SK-N-SH treated with all-trans-retinoic acid at 6 μM for 48 hours (cell line): ENCODE results near the gene NUCB1.

Source experiments
- ARNTL ChIP-seq: fragments of 450-650 bp; formaldehyde crosslinking; IDR thresholded peaks from 2 replicates; pipeline ENCODE4 v1.5.0; 2020; ENCODE audit warnings: low read depth, mild to moderate bottlenecking, moderate library complexity, borderline replicate concordance
- BACH2 ChIP-seq: fragments of 250-450 bp; sonication (Bioruptor Pico); IDR thresholded peaks from 2 replicates; pipeline ENCODE4 v1.9.0; 2021; ENCODE audit warnings: mild to moderate bottlenecking, borderline replicate concordance
- ISL1 ChIP-seq: fragments of 250-450 bp; sonication (Bioruptor Pico); IDR thresholded peaks from 2 replicates; pipeline ENCODE4 v2.1.2; 2022; ENCODE audit warnings: mild to moderate bottlenecking, moderate library complexity
- OSR1 ChIP-seq: fragments of 250-450 bp; sonication (Bioruptor Pico); IDR thresholded peaks from 2 replicates; pipeline ENCODE4 v1.8.0; 2022; ENCODE audit warnings: moderate library complexity, mild to moderate bottlenecking, inconsistent platforms
- PPARA ChIP-seq: fragments of 250-450 bp; sonication (Bioruptor Pico); IDR thresholded peaks from 2 replicates; pipeline ENCODE4 v1.5.0; 2020; ENCODE audit warnings: mild to moderate bottlenecking, borderline replicate concordance
- RARB ChIP-seq: fragments of 250-450 bp; sonication (Bioruptor Pico); IDR thresholded peaks from 2 replicates; pipeline ENCODE4 v1.8.0; 2021; ENCODE audit warnings: mild to moderate bottlenecking, moderate library complexity
- SNAI2 ChIP-seq: fragments of 250-450 bp; sonication (Bioruptor Pico); IDR thresholded peaks from 2 replicates; pipeline ENCODE4 v1.5.0; 2020; ENCODE audit warnings: mild to moderate bottlenecking, moderate library complexity
- ZFP3 ChIP-seq: fragments of 250-450 bp; sonication (Bioruptor Pico); IDR thresholded peaks from 2 replicates; pipeline ENCODE4 v1.5.0; 2020; ENCODE audit warnings: mild to moderate bottlenecking, moderate library complexity
- ZNF565 ChIP-seq: fragments of 450-650 bp; formaldehyde crosslinking; conservative IDR thresholded peaks from 2 replicates; pipeline ENCODE4 v1.5.0; 2020; ENCODE audit warnings: low read depth, mild to moderate bottlenecking, moderate library complexity
- ZNF8 ChIP-seq: fragments of 450-650 bp; formaldehyde crosslinking; IDR thresholded peaks from 2 replicates; pipeline ENCODE4 v1.5.0; 2020; ENCODE audit warnings: mild to moderate bottlenecking, moderate library complexity
- TF ChIP-seq, protein P1 (sequence below): fragments of 250-450 bp; sonication (Bioruptor Pico); IDR thresholded peaks from 2 replicates; pipeline ENCODE4 v1.8.0; 2020; ENCODE audit warnings: mild to moderate bottlenecking, moderate library complexity, borderline replicate concordance
- TF ChIP-seq, protein P2 (sequence below): fragments of 250-450 bp; sonication (Bioruptor Pico); IDR thresholded peaks from 2 replicates; pipeline ENCODE4 v1.5.0; 2020; ENCODE audit warnings: mild to moderate bottlenecking, moderate library complexity
- TF ChIP-seq, protein P3 (sequence below): fragments of 250-450 bp; sonication (Bioruptor Pico); IDR thresholded peaks from 2 replicates; pipeline ENCODE4 v1.5.1; 2021; ENCODE audit warnings: mild to moderate bottlenecking, moderate library complexity
- TF ChIP-seq, protein P4 (sequence below): fragments of 250-450 bp; sonication (Bioruptor Pico); IDR thresholded peaks from 2 replicates; pipeline ENCODE4 v1.5.1; 2020; ENCODE audit warnings: low read depth, mild to moderate bottlenecking, moderate library complexity

DNA sequence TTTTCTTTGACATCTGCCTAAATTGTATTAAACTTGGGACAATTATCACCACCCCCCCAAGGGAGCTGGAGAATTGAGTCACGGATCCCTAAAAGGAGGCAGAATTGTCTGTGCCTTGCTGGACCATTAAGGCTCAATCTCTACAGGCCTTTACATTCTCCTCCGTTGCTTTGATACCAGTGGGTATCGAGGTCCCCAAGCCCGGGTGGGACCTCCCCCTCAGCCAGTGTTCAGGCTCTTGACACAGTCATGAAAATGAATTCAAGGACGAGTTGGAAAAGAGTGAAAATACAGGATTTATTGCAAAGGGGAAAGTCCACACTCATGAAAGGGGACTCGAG is 22.3 kb upstream of the NUCB1 start:
- TF ChIP-seq, protein P1, sequence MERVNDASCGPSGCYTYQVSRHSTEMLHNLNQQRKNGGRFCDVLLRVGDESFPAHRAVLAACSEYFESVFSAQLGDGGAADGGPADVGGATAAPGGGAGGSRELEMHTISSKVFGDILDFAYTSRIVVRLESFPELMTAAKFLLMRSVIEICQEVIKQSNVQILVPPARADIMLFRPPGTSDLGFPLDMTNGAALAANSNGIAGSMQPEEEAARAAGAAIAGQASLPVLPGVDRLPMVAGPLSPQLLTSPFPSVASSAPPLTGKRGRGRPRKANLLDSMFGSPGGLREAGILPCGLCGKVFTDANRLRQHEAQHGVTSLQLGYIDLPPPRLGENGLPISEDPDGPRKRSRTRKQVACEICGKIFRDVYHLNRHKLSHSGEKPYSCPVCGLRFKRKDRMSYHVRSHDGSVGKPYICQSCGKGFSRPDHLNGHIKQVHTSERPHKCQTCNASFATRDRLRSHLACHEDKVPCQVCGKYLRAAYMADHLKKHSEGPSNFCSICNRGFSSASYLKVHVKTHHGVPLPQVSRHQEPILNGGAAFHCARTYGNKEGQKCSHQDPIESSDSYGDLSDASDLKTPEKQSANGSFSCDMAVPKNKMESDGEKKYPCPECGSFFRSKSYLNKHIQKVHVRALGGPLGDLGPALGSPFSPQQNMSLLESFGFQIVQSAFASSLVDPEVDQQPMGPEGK (CRISPR knock-in tag) = no peak
- TF ChIP-seq ZFP3 (CRISPR knock-in tag) = no peak
- TF ChIP-seq, protein P2, sequence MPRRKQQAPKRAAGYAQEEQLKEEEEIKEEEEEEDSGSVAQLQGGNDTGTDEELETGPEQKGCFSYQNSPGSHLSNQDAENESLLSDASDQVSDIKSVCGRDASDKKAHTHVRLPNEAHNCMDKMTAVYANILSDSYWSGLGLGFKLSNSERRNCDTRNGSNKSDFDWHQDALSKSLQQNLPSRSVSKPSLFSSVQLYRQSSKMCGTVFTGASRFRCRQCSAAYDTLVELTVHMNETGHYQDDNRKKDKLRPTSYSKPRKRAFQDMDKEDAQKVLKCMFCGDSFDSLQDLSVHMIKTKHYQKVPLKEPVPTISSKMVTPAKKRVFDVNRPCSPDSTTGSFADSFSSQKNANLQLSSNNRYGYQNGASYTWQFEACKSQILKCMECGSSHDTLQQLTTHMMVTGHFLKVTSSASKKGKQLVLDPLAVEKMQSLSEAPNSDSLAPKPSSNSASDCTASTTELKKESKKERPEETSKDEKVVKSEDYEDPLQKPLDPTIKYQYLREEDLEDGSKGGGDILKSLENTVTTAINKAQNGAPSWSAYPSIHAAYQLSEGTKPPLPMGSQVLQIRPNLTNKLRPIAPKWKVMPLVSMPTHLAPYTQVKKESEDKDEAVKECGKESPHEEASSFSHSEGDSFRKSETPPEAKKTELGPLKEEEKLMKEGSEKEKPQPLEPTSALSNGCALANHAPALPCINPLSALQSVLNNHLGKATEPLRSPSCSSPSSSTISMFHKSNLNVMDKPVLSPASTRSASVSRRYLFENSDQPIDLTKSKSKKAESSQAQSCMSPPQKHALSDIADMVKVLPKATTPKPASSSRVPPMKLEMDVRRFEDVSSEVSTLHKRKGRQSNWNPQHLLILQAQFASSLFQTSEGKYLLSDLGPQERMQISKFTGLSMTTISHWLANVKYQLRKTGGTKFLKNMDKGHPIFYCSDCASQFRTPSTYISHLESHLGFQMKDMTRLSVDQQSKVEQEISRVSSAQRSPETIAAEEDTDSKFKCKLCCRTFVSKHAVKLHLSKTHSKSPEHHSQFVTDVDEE = no peak
- TF ChIP-seq BACH2 = no peak
- no peak for TF ChIP-seq ISL1
- no peak for TF ChIP-seq ZNF8
- TF ChIP-seq SNAI2 = no peak
- no peak for TF ChIP-seq ZNF565 (CRISPR knock-in tag)
- TF ChIP-seq, protein P3, sequence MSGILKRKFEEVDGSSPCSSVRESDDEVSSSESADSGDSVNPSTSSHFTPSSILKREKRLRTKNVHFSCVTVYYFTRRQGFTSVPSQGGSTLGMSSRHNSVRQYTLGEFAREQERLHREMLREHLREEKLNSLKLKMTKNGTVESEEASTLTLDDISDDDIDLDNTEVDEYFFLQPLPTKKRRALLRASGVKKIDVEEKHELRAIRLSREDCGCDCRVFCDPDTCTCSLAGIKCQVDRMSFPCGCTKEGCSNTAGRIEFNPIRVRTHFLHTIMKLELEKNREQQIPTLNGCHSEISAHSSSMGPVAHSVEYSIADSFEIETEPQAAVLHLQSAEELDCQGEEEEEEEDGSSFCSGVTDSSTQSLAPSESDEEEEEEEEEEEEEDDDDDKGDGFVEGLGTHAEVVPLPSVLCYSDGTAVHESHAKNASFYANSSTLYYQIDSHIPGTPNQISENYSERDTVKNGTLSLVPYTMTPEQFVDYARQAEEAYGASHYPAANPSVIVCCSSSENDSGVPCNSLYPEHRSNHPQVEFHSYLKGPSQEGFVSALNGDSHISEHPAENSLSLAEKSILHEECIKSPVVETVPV (CRISPR knock-in tag) = no peak
- TF ChIP-seq ARNTL (CRISPR knock-in tag) = no peak
- TF ChIP-seq, protein P4, sequence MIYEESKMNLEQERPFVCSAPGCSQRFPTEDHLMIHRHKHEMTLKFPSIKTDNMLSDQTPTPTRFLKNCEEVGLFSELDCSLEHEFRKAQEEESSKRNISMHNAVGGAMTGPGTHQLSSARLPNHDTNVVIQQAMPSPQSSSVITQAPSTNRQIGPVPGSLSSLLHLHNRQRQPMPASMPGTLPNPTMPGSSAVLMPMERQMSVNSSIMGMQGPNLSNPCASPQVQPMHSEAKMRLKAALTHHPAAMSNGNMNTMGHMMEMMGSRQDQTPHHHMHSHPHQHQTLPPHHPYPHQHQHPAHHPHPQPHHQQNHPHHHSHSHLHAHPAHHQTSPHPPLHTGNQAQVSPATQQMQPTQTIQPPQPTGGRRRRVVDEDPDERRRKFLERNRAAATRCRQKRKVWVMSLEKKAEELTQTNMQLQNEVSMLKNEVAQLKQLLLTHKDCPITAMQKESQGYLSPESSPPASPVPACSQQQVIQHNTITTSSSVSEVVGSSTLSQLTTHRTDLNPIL (CRISPR knock-in tag) = no peak
- TF ChIP-seq OSR1 (CRISPR knock-in tag) = no peak
- TF ChIP-seq RARB (CRISPR knock-in tag) = no peak
- no peak for TF ChIP-seq PPARA (CRISPR knock-in tag)
